ENCODE measurements around the gene BRAT1. TPM values are rescaled to one million over a fixed set of nuclear protein-coding genes. Genes with fewer than 3 reads are reported as not detected.

Gene BRAT1
- total RNA-seq, 1 experiment from 2014 or later = 50.0 TPM

- H3K27me3 Mint-ChIP-seq (ENCODE audit: low read depth) = no peaks in the 10 kb centered on the region
- no peak for DNase-seq (ENCODE audit: low spot score)
- ATAC-seq = no peak
- H3K4me1 Mint-ChIP-seq = peaks cover 5% of the 10 kb centered on the region
- TF ChIP-seq HMGXB4 (CRISPR knock-in tag; IDR thresholded peaks at IDR 0.05) (0 out of 2 replicates have a peak, but pooled peaks have one; percentile 41), OVOL2 (CRISPR knock-in tag; IDR thresholded peaks at IDR 0.05; ENCODE audit: borderline replicate concordance) (no peak)
- POLR2A ChIA-PET = interaction anchor here (0.8 kb wide), 1 partner anchor 15 kb away, joined by 3 read pairs; no protein-coding TSS in a partner anchor
- no peak overlapping the region for H3K27ac Mint-ChIP-seq
- no peak overlapping the region for H3K4me3 Mint-ChIP-seq
- CTCF ChIA-PET = interaction anchor here (0.8 kb wide), 1 partner anchor 87 kb away, joined by 4 read pairs; no protein-coding TSS in a partner anchor
- no peaks in the 10 kb centered on the region for H3K36me3 Mint-ChIP-seq
- H3K9me3 Mint-ChIP-seq = no peaks in the 10 kb centered on the region
These were observed 45.1 kb downstream of the BRAT1 start for GRCh38 chr7:2510130-2510776.

DNA sequence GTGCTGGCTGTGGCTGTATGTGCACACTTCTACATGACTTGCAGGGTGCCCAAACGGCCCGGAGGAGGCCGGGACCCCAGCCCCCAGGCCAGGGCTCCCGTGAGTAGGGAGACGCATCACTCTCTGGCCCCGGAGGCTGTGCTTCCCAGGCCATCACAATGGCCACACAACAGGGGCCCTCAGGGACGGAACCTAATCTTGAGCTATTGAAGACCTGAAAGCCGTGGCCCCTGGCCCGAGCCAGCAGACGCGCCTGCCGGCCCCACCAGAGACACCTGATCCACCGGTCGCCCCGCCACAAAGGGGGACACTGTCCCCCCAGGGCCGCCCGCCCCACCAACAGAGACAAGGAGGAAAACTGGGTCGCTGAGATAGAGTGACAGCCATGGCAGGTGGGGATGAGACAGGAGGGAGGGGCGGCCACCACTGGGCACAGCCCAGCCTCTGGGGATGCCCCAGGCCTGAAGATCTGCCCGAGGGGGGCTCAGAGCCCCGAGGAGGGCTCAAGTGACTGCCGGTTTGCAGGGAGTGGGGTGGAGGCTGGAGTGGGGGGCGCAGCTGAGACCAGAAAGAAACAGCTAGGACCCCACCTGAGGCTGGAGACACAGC lies 45.9 kb downstream of the BRAT1 start:
- CTCF ChIA-PET = interaction anchor here (1.0 to 2.1 kb wide), 3 partner anchors 11 to 57 kb away, joined by 4 to 7 read pairs (median 5); no protein-coding TSS in a partner anchor
- TF ChIP-seq, protein P1, sequence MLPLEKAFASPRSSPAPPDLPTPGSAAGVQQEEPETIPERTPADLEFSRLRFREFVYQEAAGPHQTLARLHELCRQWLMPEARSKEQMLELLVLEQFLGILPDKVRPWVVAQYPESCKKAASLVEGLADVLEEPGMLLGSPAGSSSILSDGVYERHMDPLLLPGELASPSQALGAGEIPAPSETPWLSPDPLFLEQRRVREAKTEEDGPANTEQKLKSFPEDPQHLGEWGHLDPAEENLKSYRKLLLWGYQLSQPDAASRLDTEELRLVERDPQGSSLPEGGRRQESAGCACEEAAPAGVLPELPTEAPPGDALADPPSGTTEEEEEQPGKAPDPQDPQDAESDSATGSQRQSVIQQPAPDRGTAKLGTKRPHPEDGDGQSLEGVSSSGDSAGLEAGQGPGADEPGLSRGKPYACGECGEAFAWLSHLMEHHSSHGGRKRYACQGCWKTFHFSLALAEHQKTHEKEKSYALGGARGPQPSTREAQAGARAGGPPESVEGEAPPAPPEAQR (CRISPR knock-in tag; IDR thresholded peaks at IDR 0.05) = no peak
- TF ChIP-seq, protein P2, sequence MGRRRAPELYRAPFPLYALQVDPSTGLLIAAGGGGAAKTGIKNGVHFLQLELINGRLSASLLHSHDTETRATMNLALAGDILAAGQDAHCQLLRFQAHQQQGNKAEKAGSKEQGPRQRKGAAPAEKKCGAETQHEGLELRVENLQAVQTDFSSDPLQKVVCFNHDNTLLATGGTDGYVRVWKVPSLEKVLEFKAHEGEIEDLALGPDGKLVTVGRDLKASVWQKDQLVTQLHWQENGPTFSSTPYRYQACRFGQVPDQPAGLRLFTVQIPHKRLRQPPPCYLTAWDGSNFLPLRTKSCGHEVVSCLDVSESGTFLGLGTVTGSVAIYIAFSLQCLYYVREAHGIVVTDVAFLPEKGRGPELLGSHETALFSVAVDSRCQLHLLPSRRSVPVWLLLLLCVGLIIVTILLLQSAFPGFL (CRISPR knock-in tag; IDR thresholded peaks at IDR 0.05; ENCODE audit: borderline replicate concordance) = no peak
- TF ChIP-seq, protein P3, sequence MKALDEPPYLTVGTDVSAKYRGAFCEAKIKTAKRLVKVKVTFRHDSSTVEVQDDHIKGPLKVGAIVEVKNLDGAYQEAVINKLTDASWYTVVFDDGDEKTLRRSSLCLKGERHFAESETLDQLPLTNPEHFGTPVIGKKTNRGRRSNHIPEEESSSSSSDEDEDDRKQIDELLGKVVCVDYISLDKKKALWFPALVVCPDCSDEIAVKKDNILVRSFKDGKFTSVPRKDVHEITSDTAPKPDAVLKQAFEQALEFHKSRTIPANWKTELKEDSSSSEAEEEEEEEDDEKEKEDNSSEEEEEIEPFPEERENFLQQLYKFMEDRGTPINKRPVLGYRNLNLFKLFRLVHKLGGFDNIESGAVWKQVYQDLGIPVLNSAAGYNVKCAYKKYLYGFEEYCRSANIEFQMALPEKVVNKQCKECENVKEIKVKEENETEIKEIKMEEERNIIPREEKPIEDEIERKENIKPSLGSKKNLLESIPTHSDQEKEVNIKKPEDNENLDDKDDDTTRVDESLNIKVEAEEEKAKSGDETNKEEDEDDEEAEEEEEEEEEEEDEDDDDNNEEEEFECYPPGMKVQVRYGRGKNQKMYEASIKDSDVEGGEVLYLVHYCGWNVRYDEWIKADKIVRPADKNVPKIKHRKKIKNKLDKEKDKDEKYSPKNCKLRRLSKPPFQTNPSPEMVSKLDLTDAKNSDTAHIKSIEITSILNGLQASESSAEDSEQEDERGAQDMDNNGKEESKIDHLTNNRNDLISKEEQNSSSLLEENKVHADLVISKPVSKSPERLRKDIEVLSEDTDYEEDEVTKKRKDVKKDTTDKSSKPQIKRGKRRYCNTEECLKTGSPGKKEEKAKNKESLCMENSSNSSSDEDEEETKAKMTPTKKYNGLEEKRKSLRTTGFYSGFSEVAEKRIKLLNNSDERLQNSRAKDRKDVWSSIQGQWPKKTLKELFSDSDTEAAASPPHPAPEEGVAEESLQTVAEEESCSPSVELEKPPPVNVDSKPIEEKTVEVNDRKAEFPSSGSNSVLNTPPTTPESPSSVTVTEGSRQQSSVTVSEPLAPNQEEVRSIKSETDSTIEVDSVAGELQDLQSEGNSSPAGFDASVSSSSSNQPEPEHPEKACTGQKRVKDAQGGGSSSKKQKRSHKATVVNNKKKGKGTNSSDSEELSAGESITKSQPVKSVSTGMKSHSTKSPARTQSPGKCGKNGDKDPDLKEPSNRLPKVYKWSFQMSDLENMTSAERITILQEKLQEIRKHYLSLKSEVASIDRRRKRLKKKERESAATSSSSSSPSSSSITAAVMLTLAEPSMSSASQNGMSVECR (CRISPR knock-in tag; IDR thresholded peaks at IDR 0.05; ENCODE audit: borderline replicate concordance) = no peak
- no peak for TF ChIP-seq ZNF317 (CRISPR knock-in tag; IDR thresholded peaks at IDR 0.05; ENCODE audit: borderline replicate concordance, low read depth)
- no peak for TF ChIP-seq ETV6 (CRISPR knock-in tag; IDR thresholded peaks at IDR 0.05)
- TF ChIP-seq RELA (CRISPR knock-in tag; IDR thresholded peaks at IDR 0.05; ENCODE audit: borderline replicate concordance) = no peak
- no peak for TF ChIP-seq OVOL2 (CRISPR knock-in tag; IDR thresholded peaks at IDR 0.05; ENCODE audit: borderline replicate concordance)
- TF ChIP-seq ZNF425 (CRISPR knock-in tag; conservative IDR thresholded peaks at IDR 0.05) = no peak
- Mint-ChIP-seq H3K27me3 (ENCODE audit: low read depth) (no peaks in the 10 kb centered on the region), H3K4me3 (no peak overlapping the region), H3K27ac (no peak overlapping the region), H3K9me3 (no peaks in the 10 kb centered on the region), H3K36me3 (no peaks in the 10 kb centered on the region), H3K4me1 (peaks cover 5% of the 10 kb centered on the region)
- ATAC-seq (no peak), DNase-seq (ENCODE audit: low spot score) (no peak)
- POLR2A ChIA-PET = no interaction called here

Data from WTC11 (cell line).